OCI-LY1 (cell line): ENCODE measurements around the gene STAT5A.
"Not testable (repeated sequence)": the region's sequence is repeated elsewhere in the genome, so short reads cannot be mapped to it uniquely, and the experiment has no call there.

Experiments used
- H2AFZ ChIP-seq: fragments of 200-600 bp; sonication (generic), shearing (Covaris generic); 2 replicates; pipeline ENCODE4 v1.6.0; 2014; ENCODE audit warnings: antibody characterized with exemption, mild to moderate bottlenecking, low read length
- H3F3A ChIP-seq: fragments of 200-600 bp; sonication (generic), shearing (Covaris generic); 2 replicates; pipeline ENCODE4 v1.6.0; 2014; ENCODE audit warnings: mild to moderate bottlenecking, antibody characterized with exemption, low read length, moderate library complexity; ENCODE audit not compliant: insufficient read depth
- H3K27ac ChIP-seq: fragments of 200-600 bp; sonication (generic); 2 replicates; pipeline ENCODE4 v1.5.1; 2014; ENCODE audit warnings: low read length, mixed run types, mild to moderate bottlenecking, low read depth; ENCODE audit not compliant: poor library complexity, severe bottlenecking
- H3K27me3 ChIP-seq: fragments of 200-600 bp; sonication (generic); 2 replicates; pipeline ENCODE4 v1.6.0; 2014; ENCODE audit warnings: antibody characterized with exemption, mild to moderate bottlenecking, low read length, moderate library complexity; ENCODE audit not compliant: insufficient read depth
- H3K36me3 ChIP-seq: fragments of 200-600 bp; sonication (generic); 2 replicates; pipeline ENCODE4 v1.6.1; 2014; ENCODE audit warnings: mild to moderate bottlenecking, antibody characterized with exemption, low read length, moderate library complexity, mixed read lengths; ENCODE audit not compliant: insufficient read depth
- H3K4me1 ChIP-seq: fragments of 200-600 bp; sonication (generic); 2 replicates; pipeline ENCODE4 v1.5.1; 2014; ENCODE audit warnings: mild to moderate bottlenecking, low read length, moderate library complexity; ENCODE audit not compliant: insufficient read depth, severe bottlenecking
- H3K4me2 ChIP-seq: fragments of 200-600 bp; sonication (generic), shearing (Covaris generic); 2 replicates; pipeline ENCODE4 v1.6.1; 2014; ENCODE audit warnings: low read length
- H3K4me3 ChIP-seq: fragments of 200-600 bp; sonication (generic); 2 replicates; pipeline ENCODE4 v1.5.1; 2014; ENCODE audit warnings: low read length, low read depth, mild to moderate bottlenecking, mixed read lengths; ENCODE audit not compliant: poor library complexity, severe bottlenecking
- H3K79me2 ChIP-seq: fragments of 200-600 bp; shearing (Covaris generic); 2 replicates; pipeline ENCODE4 v1.6.1; 2016; ENCODE audit warnings: mixed run types, low read length, mixed read lengths; ENCODE audit not compliant: insufficient read depth
- H3K9ac ChIP-seq: fragments of 200-600 bp; sonication (generic), shearing (Covaris generic); 2 replicates; pipeline ENCODE4 v1.6.1; 2014; ENCODE audit warnings: mild to moderate bottlenecking, low read length, mixed read lengths
- H3K9me2 ChIP-seq: fragments of 200-600 bp; sonication (generic), shearing (Covaris generic); 2 replicates; pipeline ENCODE4 v1.6.1; 2014; ENCODE audit warnings: low read depth, mild to moderate bottlenecking, low read length, mixed read lengths
- H3K9me3 ChIP-seq: fragments of 200-600 bp; shearing (Covaris generic); 2 replicates; pipeline ENCODE4 v1.6.1; 2014; ENCODE audit warnings: low read length, mixed read lengths
- H4K20me1 ChIP-seq: fragments of 200-600 bp; sonication (generic), shearing (Covaris generic); 2 replicates; pipeline ENCODE4 v1.6.0; 2016; ENCODE audit warnings: mild to moderate bottlenecking, low read length; ENCODE audit not compliant: insufficient read depth
- CTCF ChIP-seq: fragments of 200-600 bp; sonication (generic), shearing (Covaris generic); IDR thresholded peaks from 2 replicates; pipeline ENCODE4 v1.5.1; 2017; ENCODE audit warnings: mild to moderate bottlenecking, antibody characterized with exemption, low read length, moderate library complexity, mixed read lengths
- EZH2 ChIP-seq: fragments of 200-600 bp; sonication (generic), shearing (Covaris generic); IDR thresholded peaks from 2 replicates; pipeline ENCODE4 v1.8.0; 2017; ENCODE audit warnings: borderline replicate concordance, mixed run types, mild to moderate bottlenecking, antibody characterized with exemption, low read length, moderate library complexity, mixed read lengths

STAT5A gene

GRCh38 chr17:42241871-42242270, 46.4 kb upstream of the STAT5A start:
- Histone ChIP-seq H3K9me3 (no peaks in the 10 kb centered on the region), H3K36me3 (no peaks in the 10 kb centered on the region), H4K20me1 (no peaks in the 10 kb centered on the region), H3K79me2 (no peaks in the 10 kb centered on the region), H3K9me2 (no peaks in the 10 kb centered on the region), H3F3A (no peaks in the 10 kb centered on the region), H3K9ac (no peak overlapping the region), H3K4me2 (no peak overlapping the region), H3K27me3 (no peaks in the 10 kb centered on the region; the same call in 1 of the 2 replicates), H2AFZ (no peak overlapping the region), H3K27ac (no peak overlapping the region), H3K4me1 (no peaks in the 10 kb centered on the region), H3K4me3 (no peak overlapping the region)
- TF ChIP-seq EZH2 (no peak), CTCF (no peak)

GRCh38 chr17:42243493-42243982, 44.8 kb upstream of the STAT5A start:
- no peak for TF ChIP-seq EZH2
- no peak for TF ChIP-seq CTCF
- no peaks in the 10 kb centered on the region for H3K36me3 ChIP-seq
- no peaks in the 10 kb centered on the region for H4K20me1 ChIP-seq
- H2AFZ ChIP-seq: no peak overlapping the region
- no peak overlapping the region for H3K27ac ChIP-seq
- H3K9ac ChIP-seq: no peak overlapping the region
- H3K4me2 ChIP-seq: no peak overlapping the region
- no peaks in the 10 kb centered on the region for H3F3A ChIP-seq
- peaks cover 7% of the 10 kb centered on the region for H3K4me1 ChIP-seq
- H3K4me3 ChIP-seq: no peak overlapping the region
- H3K9me2 ChIP-seq: no peaks in the 10 kb centered on the region
- H3K79me2 ChIP-seq: no peaks in the 10 kb centered on the region
- no peaks in the 10 kb centered on the region for H3K9me3 ChIP-seq
- no peaks in the 10 kb centered on the region; the same call in 1 of the 2 replicates for H3K27me3 ChIP-seq

- peaks cover 13% of the 10 kb centered on the region for H3K4me1 ChIP-seq
- H2AFZ ChIP-seq, H3K9me2 ChIP-seq, H3K9ac ChIP-seq, H3K4me2 ChIP-seq, H3F3A ChIP-seq, H3K9me3 ChIP-seq, H3K27me3 ChIP-seq, H3K79me2 ChIP-seq, H3K36me3 ChIP-seq, H4K20me1 ChIP-seq, H3K27ac ChIP-seq, H3K4me3 ChIP-seq: not testable (repeated sequence)
These were observed 44.2 kb upstream of the STAT5A start for GRCh38 chr17:42244116-42244515.

- H3K4me2 ChIP-seq, H3K27me3 ChIP-seq, H3K9me2 ChIP-seq, H4K20me1 ChIP-seq, H3K9ac ChIP-seq, H3F3A ChIP-seq, H3K9me3 ChIP-seq, H3K4me3 ChIP-seq, H3K79me2 ChIP-seq, H3K36me3 ChIP-seq, H2AFZ ChIP-seq, H3K27ac ChIP-seq: not testable (repeated sequence)
- H3K4me1 ChIP-seq: peaks cover 19% of the 10 kb centered on the region
These were observed 43.1 kb upstream of the STAT5A start for GRCh38 chr17:42245183-42245582.
